H1 (cell line): ENCODE data around the gene TSPAN15. TPM values are rescaled to one million over a fixed set of nuclear protein-coding genes. Genes with fewer than 3 reads are reported as not detected.

Experiments used
- ATF2 ChIP-seq: IDR thresholded peaks from 2 replicates; pipeline ENCODE4 v1.6.1; 2012; ENCODE audit warnings: low read length, inconsistent platforms
- CHD7 ChIP-seq: fragments of 300-600 bp; sonication (generic); IDR thresholded peaks from 2 replicates; pipeline ENCODE4 v1.7.1; 2012; ENCODE audit warnings: low read length, moderate library complexity, mild to moderate bottlenecking, inconsistent platforms; ENCODE audit not compliant: insufficient replicate concordance
- NANOG ChIP-seq: IDR thresholded peaks from 2 replicates; pipeline ENCODE4 v1.6.1; 2011; ENCODE audit warnings: low read length, low read depth, mild to moderate bottlenecking, inconsistent platforms; ENCODE audit not compliant: insufficient read depth, poor library complexity, severe bottlenecking
- POLR2AphosphoS5 ChIP-seq: IDR thresholded peaks from 2 replicates; pipeline ENCODE4 v1.6.1; 2011; ENCODE audit warnings: low read depth, low read length
- RFX5 ChIP-seq: IDR thresholded peaks from 2 replicates; pipeline ENCODE4 v1.6.1; 2011; ENCODE audit warnings: low read depth, low read length, improper control_type of control experiment, borderline replicate concordance
- RNF2 ChIP-seq: fragments of 200-900, 300-1000 bp; sonication (generic); IDR thresholded peaks from 2 replicates; pipeline ENCODE4 v1.7.1; 2016; ENCODE audit warnings: borderline replicate concordance, low read depth, mild to moderate bottlenecking, antibody characterized with exemption, low read length; ENCODE audit not compliant: poor library complexity, severe bottlenecking; ENCODE audit errors: missing control alignments
- TAF7 ChIP-seq: optimal IDR thresholded peaks from 2 replicates; pipeline ENCODE3; 2011; ENCODE audit warnings: low read depth, mild to moderate bottlenecking, inconsistent platforms, low read length, moderate library complexity, borderline replicate concordance
- polyA plus RNA-seq, 7 experiments: library from polyadenylated mRNA; depleted of rRNA in 3 of 7; stranded (reverse) in 5 of 7; unstranded in 2 of 7; fragments of >200 nt in 5 of 7; fragments of 200-250 nt in 2 of 7; gene quantifications; 1 replicate in 5 of 7; 2 replicates in 1 of 7; 4 replicates in 1 of 7; pipeline versions ENCODE4 v1.2.1 to v1.2.3, GENCODE V29; 2011 to 2013; ENCODE audit warnings: missing spikeins in 2 of 7, mixed read lengths in 2 of 7
- total RNA-seq: library from RNA; stranded (reverse); fragmentation: NEBNext Ultra II Directional; extraction: Animal tissue kit (Norgen Biotek cat#: 25700); gene quantifications from 2 replicates; pipeline ENCODE4 v1.2.1, GENCODE V29; 2021

Gene TSPAN15
- total and polyA plus RNA-seq, 2 of the 8 experiments (the other 6 are each of a cell fraction or from before 2014, with no cell fraction given): 9.7 to 20.0 TPM

GRCh38 chr10:69406816-69407580, 44.3 kb upstream of the TSPAN15 start (continued):
- TF ChIP-seq ATF2 (no peak), POLR2AphosphoS5 (no peak), RNF2 (no peak), NANOG (no peak), RFX5 (no peak), TAF7 (no peak), CHD7 (no peak)
